GM12875 (cell line): ENCODE data around the gene ABCB7.

Experiments
- H3K4me3 ChIP-seq: one replicate; pipeline ENCODE4 v1.5.1; 2011; ENCODE audit warnings: low read depth, low read length, control low read depth
- TF ChIP-seq, protein P1 (sequence below): IDR thresholded peaks from 2 replicates; pipeline ENCODE4 v1.5.1; 2011; ENCODE audit warnings: low read depth, mild to moderate bottlenecking, control low read depth, inconsistent platforms, low read length, moderate library complexity, borderline replicate concordance; ENCODE audit not compliant: insufficient read depth

Gene ABCB7

DNA sequence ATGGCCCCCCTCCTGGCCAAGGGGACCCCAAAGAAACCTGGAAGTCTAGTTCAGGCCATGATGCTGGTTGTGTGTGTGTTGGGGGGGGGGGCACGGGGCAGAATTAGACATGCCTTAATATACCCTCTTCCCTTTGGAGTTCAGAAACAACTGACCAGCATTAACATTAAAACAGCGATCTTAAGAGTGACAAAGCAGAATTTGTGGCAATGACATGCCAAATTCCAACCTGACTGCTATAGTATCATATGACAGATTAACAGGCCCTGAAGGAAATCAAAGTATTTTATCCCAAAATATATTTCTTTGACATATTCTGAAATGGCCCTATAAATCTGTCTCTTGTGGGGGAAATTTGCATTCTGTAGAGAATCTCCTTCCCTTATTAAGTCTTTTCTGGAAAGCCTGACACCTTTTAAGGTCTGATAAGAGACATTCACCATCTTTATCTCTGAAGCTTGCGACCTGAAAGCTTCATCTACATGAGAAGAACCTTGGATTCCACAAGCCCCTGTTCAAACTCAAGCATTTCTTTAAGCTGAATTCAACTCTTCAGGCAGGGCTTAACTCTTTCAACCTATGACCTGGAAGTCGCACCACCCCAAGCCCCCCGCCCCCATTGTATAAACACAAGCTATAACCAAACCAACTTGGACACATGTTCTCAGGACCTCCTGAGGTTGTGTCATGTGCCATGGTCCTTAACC is 40.2 kb downstream of the ABCB7 start:
- no peak overlapping the region for H3K4me3 ChIP-seq
- TF ChIP-seq, protein P1, sequence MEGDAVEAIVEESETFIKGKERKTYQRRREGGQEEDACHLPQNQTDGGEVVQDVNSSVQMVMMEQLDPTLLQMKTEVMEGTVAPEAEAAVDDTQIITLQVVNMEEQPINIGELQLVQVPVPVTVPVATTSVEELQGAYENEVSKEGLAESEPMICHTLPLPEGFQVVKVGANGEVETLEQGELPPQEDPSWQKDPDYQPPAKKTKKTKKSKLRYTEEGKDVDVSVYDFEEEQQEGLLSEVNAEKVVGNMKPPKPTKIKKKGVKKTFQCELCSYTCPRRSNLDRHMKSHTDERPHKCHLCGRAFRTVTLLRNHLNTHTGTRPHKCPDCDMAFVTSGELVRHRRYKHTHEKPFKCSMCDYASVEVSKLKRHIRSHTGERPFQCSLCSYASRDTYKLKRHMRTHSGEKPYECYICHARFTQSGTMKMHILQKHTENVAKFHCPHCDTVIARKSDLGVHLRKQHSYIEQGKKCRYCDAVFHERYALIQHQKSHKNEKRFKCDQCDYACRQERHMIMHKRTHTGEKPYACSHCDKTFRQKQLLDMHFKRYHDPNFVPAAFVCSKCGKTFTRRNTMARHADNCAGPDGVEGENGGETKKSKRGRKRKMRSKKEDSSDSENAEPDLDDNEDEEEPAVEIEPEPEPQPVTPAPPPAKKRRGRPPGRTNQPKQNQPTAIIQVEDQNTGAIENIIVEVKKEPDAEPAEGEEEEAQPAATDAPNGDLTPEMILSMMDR, result no peak

DNA sequence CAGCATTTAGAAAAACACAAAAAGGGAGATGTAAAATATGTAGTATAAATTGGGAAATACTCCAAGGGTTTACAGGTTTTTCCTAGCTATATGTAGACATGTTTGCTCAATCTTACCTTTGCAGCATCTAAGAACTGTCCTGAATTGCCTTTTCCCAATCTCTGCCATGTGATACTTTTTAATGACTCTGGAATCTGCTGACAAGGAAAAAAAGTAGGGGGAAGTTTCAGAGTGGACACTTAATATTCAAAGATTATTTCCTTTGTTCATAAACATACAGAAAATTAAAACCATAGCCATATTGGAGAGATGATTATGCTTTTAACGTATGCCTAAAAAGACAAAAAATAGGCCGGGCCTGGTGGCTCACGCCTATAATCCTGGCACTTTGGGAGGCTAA is 41.4 kb downstream of the ABCB7 start:
- TF ChIP-seq, protein P1, result no peak
- H3K4me3 ChIP-seq, result no peak overlapping the region

DNA sequence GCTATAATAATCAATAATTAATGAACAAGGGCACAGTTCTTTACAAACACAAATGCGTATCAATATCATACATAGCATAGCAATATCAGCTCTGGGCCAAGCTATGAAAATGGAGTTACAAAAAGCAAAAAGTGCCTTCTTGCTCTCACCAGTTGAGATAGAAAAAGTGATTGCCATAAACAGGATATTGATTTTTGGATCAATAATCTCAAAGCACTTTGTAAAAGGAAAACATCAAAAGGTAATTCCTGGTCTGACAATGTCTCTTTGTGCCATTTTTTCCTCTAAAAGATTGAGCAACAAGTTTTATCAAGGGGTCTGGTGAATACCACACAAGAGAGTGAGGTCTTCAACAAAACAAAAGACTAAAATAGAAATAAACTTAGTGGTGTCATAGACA is 42.4 kb downstream of the ABCB7 start:
- TF ChIP-seq, protein P1, result no peak
- no peak overlapping the region for H3K4me3 ChIP-seq

DNA sequence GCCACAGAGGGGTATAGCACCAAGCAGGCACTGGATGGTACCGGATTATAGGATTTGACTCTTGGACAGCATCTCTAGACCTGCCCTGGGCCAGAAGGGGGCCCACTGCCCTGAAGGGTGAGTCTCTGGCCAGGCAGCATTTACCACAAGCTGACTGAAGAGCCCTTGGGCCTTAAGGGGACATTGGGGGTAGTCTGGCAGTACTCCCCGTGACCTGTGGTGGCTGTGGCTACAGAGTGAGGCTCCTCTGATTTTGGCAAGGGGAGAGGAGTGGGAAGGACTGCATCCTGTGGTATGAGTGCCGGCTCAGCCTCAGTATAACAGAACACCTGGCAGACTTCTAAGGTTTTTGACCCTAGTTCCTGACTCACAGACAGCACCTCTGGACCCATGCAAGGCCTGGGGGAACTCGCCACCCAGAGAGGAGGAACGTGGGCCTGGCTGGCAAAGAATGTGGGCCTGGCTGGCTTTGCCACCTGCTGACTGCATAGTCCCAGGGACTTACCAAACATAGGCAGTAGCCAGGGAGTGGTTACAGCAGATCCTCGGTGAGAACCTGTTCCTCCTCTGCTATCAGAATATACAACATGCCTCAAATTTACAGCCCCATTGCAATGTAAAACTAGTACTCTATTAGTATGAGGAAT is 48.1 kb downstream of the ABCB7 start:
- no peak overlapping the region for H3K4me3 ChIP-seq
- TF ChIP-seq, protein P1, result no peak

DNA sequence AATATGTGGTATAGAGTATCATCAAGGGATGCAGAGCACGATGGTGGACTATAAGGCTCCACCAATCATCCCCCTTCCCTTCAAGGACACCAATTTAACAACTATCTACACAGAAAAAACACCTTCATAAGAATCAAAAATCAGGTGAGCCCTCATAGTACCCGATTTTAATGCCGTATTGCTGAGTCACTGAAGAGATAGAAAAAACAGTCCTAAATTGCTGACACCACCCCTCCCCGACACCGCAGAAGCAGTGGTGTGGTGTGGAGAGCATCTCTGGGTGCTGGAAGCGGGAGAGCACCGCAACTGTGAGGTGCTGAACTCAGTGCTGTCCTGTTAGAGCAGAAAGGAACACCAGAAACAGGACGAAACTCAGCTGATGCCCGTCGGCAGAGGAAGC is 49.3 kb downstream of the ABCB7 start:
- TF ChIP-seq, protein P1, result no peak
- H3K4me3 ChIP-seq, result no peak overlapping the region

DNA sequence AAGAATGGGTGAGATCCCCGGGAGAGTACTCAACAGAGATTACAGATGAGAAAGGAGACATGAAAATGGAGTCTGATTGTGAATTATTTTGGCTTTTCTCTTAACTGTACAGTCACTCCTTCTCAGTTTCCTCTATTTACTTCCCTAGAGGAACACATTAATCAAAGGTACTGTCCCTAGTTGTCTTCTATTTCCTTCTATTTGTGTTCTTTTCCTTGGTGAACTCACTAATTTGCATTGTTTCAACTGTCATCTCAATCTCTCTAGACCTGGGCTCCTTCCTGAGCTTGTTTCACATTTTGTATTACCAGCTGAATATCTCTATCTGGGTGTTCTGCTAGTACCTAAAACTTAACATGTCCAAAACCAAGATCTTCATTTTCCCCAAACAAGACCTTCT is 59.8 kb downstream of the ABCB7 start:
- H3K4me3 ChIP-seq, result no peak overlapping the region
- TF ChIP-seq, protein P1, result no peak

DNA sequence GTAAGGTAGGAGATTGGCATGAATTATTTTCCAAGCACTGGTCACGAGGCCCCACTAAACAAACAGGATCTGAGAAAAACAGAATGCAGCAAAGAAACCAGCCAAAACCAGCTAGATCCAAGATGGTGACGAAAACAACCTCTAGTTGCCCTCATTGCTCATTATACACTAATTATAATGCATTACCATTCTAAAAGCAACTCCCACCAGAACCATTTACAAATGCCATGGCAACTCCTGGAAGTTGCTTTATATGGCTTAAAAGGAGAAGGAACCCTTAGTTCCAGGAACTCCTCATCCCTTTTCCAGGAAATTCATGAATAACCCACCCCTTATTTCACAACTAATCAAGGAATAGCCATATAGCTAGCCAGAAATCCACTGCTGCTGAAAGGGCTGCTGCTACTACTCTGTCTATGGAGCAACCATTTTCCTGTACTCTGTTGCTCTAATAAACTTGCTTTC is 69.3 kb downstream of the ABCB7 start:
- TF ChIP-seq, protein P1, result no peak
- H3K4me3 ChIP-seq, result no peak overlapping the region
